GM19351 (cell line): ENCODE data around the gene GRIA4.
"Not testable (repeated sequence)": the region's sequence is repeated elsewhere in the genome, so short reads cannot be mapped to it uniquely, and the experiment has no call there.

ENCODE experiments used
- ATAC-seq: cut with Tn5 transposase; IDR thresholded peaks from one replicate; pipeline ENCODE4 v1.9.1; 2021; ENCODE audit warnings: mild to moderate bottlenecking, moderate library complexity; ENCODE audit not compliant: unreplicated experiment

GRIA4 gene

DNA sequence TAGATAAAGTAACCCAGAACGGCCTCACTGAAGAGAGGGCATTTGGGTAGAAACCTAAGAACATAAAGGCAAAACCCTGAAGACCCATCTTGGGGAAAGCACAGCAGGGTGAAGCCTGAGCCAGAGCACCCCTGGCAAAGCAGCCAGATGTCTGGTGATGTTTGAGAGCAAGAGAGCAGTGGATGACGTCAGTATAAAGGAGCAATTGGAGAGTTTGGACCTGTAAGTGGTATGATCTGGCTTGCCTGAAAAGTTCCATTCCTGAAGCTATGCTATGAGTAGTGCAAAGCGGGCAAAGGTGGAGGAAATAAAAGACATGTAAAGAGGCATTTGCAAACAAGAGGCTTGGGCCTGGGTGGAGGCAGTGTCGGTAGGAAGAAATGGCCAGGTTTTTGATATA, 244.4 kb downstream of the GRIA4 start:
- no peak for ATAC-seq

DNA sequence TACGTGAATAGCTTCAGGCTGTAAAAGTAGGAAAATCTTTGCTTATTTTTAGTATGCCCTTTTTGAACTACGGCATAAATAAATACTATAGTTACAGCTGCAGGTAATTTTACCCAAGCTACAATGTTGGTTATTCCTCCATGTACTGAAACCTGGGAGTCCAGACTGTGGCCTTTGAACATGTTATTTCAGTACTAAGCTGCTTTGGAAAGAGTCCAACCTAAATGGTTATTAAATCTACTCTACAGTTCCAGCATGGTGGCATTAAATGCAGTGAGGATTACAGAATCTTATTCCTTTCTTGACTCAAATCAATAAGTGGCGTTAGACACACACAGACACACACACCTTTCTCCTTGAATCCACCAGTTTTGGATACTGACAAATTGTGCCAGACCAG, 247.1 kb downstream of the GRIA4 start:
- ATAC-seq = no peak

DNA sequence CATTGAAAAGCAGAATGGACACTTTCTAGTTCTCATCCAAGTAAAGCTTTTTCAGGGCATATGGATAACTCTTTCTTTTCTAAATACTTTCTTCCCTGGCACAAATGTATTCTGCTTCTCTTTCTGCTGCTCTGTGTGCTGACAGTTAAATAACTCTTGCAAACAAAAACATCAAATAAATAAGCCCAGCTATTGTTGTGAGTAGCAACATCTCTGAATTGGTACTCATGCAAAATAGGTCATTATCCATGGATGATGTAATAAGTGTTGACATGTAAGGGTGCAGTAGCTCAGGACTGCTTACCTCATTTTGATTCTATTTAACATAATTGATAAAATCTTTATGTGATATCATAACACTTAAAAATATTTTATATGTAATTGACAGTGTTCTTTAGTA, 247.9 kb downstream of the GRIA4 start:
- no peak for ATAC-seq

DNA sequence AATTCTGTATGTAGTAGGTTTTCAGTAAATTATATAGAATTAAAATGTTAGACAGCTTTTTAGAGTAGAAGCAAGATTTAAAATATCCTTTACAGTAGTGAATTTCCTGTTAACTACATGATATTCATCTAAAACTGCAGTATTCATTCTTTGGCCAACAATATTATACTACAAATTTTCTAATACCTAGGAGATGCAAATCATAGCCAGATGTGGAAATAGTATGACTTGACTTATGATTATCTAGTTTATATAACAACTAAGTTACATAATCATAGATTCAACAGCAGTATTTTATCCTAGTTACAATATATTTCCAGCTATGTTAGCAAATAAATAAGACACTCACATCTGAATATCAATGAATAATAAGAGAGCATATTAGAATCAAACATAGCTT, 249.0 kb downstream of the GRIA4 start:
- no peak for ATAC-seq

DNA sequence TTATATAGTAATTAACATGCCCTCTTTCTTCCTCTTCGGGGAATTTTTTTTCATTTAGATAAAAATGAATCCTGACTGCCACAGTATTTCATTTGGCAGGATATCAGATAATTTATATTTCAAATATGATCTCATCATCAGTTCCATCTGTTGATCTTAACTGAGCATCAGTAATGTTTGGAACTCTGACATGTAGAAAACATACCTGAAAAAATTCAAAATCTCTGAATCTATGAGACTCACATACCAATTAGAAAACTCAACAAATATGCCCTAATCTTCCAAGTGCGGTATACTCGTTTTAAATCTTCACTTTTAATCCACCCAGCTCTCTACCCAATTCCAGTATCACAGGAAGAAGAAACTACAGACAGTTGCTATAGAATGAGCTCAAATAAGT, 250.2 kb downstream of the GRIA4 start:
- ATAC-seq = no peak

DNA sequence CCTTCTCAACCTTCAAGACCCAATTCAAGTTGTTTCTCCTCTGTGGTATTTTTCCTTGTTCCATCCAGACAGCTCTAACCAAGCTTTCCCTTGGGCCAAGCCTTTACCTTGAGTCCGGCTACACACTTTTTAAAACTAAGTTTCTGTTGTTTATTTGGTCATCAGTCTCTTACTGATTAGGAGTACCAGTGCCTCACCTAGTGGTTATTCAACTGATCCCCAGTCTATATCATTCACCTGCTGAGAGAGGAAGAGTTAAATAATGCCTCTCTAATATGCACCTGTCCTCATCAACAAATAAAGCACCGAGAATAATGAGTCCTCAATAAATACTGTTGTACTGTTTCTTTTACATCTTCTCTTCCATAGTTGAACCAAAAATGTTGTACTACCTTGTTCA, 251.4 kb downstream of the GRIA4 start:
- no peak for ATAC-seq

DNA sequence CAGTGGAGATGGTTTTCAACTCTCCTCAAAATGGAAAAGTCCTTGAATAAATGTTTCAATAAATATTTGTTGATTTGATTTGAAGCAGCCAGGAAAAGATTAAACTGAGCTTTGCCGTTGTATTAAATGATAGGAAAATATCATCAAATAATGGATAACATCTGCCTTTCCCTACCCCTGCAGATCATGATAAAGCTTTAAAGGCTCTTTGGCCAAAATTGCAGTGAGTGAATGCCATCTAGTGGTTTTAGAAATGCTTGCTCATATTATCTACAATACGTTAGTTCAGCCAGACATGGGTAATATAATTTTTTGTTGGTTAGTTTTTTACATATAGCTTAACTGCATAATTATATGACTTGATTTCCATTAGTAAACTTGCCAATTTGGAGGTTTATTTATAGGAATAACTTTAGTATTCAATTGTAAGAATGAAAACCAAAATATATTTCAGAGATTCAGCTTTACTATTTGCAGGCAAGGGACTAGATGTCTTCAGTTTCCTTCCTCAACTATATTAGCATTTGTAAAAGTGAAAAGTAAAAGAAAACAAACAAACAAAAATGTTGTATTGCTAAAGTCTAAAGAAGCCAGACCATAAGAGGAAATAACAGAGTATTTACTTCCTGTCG, 253.0 kb downstream of the GRIA4 start:
- ATAC-seq = peak; percentile 82

DNA sequence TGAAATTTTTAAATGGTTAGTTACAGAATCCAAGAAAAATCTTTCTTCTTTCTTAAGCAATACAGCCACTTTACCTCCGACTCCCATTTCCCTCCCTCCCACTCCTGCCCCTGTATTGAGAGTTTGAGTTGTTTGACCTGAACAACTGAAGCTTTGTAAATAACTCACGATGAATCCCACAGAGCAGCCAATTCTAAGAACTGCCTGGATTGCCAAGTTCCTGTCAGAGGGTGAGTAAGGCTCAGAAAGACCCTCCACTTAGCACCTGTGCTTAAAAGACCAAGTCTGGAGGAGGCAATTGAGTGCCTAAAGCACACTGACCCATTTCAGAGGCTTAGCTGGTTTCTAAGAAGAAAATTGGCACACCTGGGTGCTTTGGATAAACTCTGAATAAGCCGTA, 253.7 kb downstream of the GRIA4 start:
- no peak for ATAC-seq

DNA sequence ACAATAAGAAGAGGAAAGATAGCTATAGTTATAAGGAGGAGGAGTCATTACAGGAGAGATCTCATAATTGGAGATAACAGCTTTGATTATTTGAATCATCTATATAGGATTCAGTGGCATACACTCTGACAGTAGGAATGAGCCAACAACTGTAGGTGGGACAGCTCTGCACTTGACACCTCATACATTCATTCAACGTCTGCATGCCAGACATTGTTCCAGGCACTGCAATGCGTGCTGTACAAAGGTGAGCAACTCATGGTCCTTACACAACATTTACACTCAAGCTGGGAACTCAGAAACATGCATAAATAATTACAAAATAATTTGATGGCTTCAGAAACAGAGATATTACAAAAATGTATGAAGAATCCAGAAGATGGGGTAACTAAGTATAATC, 257.9 kb downstream of the GRIA4 start:
- no peak for ATAC-seq

DNA sequence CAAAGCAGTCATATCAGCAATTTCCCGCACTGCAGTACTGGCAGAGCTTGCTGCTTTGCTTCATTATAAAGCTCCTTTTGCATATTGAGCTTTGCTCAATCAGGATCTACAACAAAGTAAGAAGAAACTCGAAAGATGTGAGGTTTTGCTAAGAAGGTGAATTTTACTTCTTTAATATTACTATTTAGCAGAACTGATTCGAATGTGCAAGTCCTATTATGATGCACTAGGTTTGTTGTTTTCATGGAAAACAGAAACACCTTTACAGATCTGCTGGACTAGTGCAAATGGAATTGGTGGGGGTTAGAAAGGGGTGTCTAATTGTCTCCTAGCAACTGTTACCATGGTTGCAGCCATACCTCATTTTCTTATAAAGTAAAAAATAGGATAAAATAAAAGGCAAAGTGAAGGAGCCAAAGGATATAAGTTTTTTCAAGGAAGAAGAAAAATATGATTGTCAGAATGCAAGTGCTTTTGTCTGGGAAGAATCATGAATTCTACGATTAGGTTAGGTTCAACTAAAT, 259.0 kb downstream of the GRIA4 start:
- no peak for ATAC-seq

DNA sequence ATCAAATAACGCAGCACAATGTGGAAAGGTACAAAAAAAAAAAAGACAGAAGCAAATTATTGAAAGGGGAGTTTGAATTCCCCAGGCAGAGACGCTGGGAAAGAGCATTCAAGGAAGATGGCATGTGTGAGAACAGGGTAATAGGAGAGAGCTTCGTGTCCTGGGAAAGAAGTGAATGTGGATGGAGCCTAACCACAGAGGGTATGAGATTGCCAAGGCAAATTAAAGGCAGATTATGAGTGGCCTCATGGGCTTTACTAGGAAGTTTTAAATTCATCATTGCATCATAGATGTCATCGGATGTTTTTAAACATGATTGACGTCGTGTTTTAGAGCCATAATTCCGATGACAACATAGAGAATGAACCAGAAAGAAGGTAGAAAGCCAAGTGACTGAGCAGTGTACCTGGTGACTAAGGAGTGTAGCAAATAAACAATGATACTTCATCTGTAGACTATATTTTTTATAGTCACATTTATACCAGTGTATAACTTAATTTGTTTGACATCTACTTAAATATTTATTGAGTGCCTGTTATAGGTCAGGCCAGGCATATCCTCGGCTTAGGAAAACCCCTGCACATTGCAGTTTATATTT, 260.7 kb downstream of the GRIA4 start:
- ATAC-seq = no peak

DNA sequence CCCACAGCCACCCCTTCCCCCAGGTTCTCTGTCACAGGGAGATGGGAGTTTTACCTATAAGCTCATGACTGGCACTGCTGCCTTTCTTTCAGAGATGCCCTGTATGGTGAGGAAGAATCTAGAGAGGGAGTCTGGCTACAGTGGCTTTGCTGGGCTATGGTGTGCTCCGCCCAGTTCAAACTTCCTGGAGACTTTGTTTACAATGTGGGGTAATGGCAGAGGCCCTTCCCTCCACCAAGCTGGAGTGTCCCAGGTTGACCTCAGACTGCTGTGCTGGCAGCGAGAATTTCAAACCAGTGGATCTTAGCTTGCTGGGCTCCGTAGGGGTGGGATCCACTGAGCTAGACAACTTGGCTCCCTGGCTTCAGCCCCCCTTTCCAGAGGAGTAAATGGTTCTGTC, 268.6 kb downstream of the GRIA4 start:
- no peak for ATAC-seq

DNA sequence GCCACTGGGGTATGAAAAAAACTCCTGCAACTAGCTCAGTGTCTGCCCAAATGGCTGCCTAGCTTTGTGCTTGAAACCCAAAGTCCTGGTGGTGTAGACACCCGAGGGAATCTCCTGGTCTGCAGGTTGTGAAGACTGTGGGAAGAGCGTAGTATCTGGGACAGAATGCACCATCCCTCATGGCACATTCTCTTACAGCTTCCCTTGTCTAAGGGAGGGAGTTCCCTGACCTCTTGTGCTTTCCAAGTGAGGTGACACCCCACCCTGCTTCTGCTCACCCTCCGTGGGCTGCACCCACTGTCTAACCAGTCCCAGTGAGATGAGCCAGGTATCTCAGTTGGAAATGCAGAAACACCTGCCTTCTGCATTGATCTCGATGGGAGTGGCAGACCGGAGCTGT, 269.1 kb downstream of the GRIA4 start:
- not testable (repeated sequence) for ATAC-seq

DNA sequence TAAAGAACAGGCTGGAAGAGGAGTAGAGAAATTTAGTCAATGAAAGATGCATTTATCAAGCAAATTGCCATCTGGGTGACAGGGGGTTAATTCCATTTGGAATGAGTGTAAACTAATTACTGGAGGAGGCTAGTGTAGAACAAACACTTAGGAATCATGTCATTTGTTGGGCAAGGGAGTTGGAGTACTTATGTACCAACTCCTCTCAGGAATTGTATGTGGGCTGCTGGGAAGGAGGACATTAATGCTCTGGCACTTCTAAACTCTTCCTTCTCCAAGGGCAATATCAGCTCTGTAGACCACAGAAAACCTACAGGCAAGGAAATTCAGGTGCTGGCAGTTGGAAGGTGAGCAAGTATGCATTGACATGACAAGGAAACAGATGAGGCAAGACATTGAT, 271.2 kb downstream of the GRIA4 start:
- ATAC-seq = no peak

DNA sequence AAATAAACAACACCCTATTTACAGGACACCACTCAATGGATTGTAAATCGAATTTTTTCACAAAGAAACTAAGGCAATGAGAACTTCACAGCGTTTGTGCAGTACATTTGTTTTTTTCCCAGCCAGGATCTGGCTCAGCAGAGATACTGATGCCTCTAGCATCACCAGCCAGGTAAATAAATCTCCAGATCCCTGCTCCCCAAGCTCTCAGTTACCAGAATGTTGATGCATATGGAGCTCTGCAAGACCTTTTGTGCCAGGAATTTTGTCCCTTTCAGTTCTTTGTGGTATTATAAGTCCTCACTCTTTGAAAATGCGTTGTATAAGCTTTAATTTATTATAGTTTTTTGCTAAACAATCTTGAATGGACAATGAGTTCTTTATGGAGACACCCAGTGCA, 274.6 kb downstream of the GRIA4 start:
- no peak for ATAC-seq

DNA sequence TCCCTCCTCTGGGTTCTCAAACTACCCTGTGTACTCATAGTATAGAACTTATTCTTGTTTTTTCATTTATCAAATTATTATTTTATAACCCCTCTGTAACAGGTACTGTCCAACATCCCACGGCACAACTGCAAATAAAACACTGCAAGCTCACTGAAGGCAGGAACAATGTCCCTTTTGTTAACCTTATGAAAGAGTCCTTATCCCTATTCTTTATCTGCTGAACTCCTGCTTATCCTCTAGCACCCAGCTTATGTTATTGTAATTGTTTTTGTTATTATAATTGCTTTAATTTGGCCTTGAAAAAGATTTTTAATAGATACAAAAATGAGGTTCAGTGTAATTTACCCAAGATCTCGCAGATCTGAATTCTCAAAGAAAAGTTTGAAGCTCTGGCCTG, 281.8 kb downstream of the GRIA4 start:
- no peak for ATAC-seq

DNA sequence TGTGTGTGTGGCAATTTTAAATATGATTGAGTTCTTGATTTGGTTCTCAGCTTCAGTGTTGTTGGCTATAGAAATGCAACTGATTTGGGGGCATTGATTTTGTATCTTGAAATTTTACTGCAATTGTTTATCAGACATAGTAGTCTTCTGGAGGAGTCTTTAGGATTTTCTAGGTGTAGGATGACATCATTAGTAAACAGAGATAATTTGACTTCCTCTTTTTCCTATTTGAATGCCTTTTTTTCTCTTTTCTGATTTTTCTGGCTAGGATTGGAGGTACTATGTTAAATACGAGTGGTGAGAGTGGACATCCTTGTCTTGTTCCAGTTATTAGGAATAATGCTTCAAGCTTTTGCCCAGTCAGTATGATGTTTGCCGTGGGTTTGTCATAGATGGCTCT, 287.3 kb downstream of the GRIA4 start:
- ATAC-seq = no peak

DNA sequence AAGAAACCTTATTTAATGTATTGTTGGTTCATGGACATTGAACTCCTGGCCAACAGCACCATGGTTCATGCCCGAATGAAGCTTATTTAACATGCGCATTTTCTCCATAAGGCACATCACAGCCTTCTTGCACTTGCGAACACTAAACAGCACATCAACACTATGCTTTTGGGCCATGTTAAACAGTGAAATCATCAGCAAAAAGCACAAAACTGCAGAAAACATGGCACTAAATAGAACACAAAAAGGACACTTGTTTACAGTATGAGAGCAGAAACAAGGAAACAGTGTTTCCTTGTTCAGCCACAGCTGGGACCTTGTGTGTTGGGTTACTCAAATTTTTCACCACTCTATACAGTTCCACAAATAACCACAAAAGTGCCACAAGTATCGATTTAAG, 289.9 kb downstream of the GRIA4 start:
- ATAC-seq = no peak

DNA sequence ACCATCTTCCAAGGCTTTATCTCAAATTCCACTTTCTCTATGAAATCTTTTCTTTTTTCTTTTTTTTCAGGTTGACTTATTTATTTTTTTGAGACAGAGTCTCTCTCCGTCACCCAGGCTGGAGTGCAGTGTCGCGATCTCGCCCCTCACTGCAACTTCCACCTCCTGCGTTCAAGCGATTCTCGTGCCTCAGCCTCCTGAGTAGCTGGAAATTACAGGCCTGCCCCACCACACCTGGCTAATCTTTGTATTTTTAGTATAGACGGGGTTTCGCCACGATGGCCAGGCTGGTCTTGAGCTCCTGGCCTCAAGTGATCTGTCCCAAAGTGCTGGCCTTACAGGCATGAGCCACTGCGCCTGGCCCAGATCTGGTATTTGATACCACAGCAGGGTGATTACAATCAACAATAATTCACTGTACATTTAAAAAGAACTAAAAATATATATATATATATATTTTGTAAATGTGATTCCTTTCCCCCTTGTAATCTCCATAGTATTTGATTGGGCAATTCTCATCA, 290.7 kb downstream of the GRIA4 start:
- ATAC-seq = no peak

DNA sequence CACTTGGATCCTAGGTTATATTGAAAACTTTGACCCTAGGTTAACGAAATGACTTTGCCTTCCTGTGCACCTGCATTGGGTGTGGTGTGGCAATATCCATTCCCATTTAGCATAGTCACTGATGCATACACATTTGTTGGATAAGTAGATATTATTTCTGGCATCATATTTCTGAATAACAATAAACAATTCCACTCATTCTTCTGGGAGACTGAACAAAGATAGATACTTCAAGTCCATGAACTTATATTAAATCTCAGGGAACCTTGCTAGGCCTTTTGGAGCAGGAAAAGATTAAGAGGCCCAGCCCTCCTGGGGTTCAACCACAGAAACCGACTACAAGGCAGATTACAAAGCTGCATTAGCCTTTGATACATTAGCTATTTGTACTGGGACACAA, 293.2 kb downstream of the GRIA4 start:
- ATAC-seq = no peak

DNA sequence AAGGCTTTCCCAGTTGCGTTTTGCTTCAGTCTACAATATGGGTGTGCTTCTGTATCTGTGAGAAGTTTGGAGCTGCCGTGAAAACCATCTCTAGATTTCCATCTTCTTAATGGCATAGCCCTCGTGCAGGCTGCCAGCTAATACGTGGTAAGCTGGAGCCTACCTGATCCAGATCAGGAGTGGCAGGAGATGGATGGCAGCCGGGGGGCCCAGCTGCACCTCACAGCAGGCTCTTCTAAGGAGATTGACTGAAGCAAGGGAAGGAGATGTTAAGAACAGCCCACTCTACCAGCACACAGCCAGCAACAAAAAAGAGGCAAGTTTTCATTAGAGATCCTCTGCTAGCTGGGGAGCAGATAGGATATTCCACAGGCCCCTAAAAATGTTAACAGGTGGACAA, 296.6 kb downstream of the GRIA4 start:
- ATAC-seq = no peak

DNA sequence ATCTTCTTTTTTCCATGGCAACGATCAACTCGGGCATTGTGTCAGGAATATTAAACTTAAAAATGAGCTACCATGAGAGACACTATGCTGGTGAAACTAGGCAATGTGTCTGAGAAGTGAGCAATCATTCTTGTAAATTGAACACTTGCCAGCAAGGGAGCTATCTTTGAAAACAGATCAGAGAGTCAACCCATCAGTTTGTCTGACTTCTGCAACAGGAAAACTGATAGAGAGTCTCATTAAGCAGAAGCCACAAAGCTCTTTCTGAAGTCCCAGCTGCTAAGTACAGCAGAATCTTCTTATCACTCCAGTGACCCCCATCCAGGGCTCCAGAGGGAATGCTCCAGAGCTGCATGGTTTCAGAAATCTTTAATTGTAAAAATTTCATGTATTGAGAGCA, 297.4 kb downstream of the GRIA4 start:
- ATAC-seq = no peak
